VCaP (cell line): ENCODE results near the gene SLC38A4.

Experiments
- H3K27ac ChIP-seq: fragments of 450-650 bp; 2 replicates; pipeline ENCODE4 v1.5.1; 2017
- CTCF ChIP-seq: fragments of 450-650 bp; conservative IDR thresholded peaks from 2 replicates; pipeline ENCODE4 v1.5.1; 2017; ENCODE audit warnings: mild to moderate bottlenecking, moderate library complexity

Gene SLC38A4

GRCh38 chr12:46787496-46788055 lies 38.2 kb downstream of the SLC38A4 start:
- no peak overlapping the region for H3K27ac ChIP-seq
- TF ChIP-seq CTCF, result no peak

GRCh38 chr12:46786774-46787173 lies 39.0 kb downstream of the SLC38A4 start:
- no peak overlapping the region for H3K27ac ChIP-seq
- TF ChIP-seq CTCF, result no peak

- TF ChIP-seq CTCF, result no peak
- no peak overlapping the region for H3K27ac ChIP-seq
These were observed 40.4 kb downstream of the SLC38A4 start for GRCh38 chr12:46785382-46785781.

- no peak overlapping the region for H3K27ac ChIP-seq
- no peak for TF ChIP-seq CTCF
These were observed 41.9 kb downstream of the SLC38A4 start for GRCh38 chr12:46783871-46784270.

GRCh38 chr12:46779879-46780278 lies 45.9 kb downstream of the SLC38A4 start:
- no peak overlapping the region for H3K27ac ChIP-seq
- no peak for TF ChIP-seq CTCF

- TF ChIP-seq CTCF, result no peak
- no peak overlapping the region for H3K27ac ChIP-seq
These were observed 46.7 kb downstream of the SLC38A4 start for GRCh38 chr12:46779063-46779462.

GRCh38 chr12:46778415-46778814 lies 47.4 kb downstream of the SLC38A4 start:
- no peak overlapping the region for H3K27ac ChIP-seq
- no peak for TF ChIP-seq CTCF
